HG02885 (cell line): Measurements from ENCODE around the gene JADE1.

Experiments
- ATAC-seq: cut with Tn5 transposase; IDR thresholded peaks from one replicate; pipeline ENCODE4 v1.9.1; 2021; ENCODE audit warnings: mild to moderate bottlenecking; ENCODE audit not compliant: unreplicated experiment, poor library complexity

JADE1 gene

DNA sequence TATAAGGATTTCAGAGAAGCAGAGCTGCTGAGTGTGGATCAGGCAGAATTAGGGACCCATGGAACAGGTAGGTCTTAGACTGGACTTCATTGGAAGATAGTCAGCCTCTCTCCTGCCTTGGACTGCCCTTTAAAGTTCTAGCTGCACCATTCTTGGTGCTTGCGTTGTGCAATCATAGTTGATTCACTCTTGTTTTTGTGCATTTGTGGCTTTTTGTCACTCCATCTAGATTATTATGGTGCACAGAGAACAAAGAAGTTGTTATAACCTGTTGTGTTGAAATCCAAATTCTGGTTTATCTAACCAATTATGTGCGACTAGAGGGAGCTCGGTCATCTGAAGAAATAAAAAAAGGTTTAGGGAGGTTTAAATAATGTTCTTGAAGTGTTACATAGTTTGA lies 59.3 kb downstream of the JADE1 start:
- no peak for ATAC-seq

DNA sequence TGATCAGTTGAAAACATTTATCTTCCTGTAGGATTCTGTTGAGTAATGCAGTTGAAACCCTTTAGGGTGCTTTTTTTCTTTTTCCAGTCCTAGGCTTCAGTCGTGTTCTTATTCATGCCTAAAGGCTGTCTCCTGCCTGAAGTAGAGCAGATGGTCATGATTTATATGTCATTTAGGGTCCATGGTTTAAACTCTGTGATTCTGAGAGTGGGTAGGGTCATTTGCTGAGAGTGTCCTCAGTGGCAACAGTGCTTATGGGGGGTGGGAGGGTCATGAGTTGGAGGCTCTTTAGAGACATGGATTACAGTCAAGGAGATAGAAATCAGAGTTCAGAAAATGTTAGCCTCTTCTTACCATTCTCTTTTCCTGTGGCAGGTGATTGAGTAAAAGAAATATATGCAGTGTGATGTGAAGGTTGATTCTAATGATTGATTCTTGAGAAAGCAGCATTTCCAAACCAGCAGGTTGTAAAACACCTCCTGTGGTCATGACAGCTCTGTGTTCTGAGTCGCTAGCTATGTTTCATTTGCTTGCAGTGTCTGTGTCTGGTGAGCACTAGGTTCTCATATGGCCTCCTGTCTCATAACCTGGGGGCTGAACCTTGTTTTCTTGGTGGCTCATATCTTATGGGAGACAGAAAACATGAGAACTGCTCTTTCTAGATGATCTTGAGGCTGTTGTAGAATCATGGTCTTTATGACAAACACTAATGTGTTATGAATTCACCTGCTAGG lies 60.4 kb downstream of the JADE1 start:
- ATAC-seq = no peak

DNA sequence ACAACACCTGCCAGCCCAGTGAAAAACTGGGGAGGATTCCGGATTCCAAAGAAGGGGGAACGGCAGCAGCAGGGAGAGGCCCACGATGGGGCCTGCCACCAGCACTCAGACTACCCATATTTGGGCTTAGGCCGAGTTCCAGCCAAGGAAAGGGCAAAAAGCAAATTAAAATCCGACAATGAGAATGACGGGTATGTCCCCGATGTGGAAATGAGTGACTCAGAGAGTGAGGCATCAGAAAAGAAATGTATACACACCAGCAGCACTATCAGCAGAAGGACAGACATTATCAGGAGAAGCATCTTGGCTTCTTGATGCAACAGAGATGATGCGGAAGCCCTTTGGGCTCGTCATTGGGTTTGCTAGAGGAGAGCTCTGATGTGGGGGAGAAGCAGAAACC lies 62.4 kb downstream of the JADE1 start:
- ATAC-seq = no peak

DNA sequence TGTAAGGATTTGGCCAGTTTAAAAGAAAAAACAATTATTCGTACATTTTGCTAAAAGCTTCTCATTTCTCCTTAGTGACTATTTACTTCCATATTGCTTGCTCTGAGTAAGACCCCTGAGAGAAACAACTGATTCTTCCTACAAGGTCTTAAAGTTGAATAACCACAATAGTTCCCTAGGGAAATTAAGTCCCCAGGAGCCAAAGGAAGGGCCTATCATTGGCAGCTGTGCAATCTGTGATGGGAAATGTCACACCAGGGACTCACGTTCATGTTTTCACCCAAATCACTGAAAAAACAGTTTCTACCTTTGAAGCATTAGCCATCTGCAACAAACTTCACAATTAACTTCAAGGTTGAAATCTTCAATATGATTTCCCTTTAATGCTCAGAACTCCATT lies 66.7 kb downstream of the JADE1 start:
- ATAC-seq = no peak

DNA sequence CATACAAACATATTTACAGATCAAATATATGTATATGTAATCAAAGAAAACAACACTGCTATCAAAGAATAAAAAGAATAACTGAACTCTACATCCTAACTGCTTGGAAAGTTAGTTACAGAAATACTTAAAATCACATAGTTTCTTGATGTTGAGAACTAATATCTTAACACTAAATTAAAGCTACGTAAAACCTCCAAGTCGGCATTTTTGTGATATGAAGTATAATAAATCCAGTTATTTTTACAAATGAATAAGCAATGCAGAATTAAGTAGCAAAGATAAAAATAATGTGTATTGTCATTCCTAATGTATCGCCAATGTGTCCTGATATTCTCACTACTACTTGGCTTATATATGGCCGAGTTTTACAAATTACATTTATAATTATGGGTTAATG lies 68.4 kb downstream of the JADE1 start:
- no peak for ATAC-seq

DNA sequence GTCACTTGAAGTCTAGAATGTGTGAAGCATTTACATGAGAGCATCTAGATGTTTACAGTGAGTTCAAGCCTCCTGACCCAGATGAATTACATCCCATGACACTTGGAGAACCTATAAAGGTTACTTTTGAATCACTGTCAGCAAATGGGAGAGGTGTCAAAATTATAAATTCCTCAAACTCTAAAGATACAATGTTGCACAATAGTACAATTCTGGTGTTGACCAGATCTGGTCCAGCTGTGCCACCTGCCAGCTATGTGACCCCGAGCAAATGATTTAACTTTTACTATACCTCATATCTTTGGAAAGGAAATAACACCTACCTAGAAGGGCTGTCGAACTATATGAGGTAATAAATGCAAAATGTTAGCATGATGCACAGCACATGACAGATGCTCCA lies 69.8 kb downstream of the JADE1 start:
- ATAC-seq = no peak

DNA sequence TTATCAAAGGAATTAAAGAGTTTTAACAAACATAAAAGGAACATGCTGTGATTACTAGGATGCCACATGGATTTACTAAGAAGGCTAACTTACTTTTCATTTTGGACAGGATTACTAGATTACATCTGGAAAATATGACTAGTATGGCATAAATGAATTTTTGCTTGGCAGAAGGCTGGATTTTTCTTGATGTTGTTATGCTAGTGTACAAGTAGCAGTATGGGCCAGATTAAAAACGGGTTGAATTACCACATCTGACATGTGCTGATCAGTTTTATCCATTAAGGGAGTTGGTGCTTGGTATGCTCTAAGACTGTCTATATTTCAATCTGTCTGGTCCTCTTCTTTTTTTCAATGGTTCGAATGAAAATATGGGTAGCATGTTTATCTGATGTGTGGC lies 70.5 kb downstream of the JADE1 start:
- ATAC-seq = no peak

DNA sequence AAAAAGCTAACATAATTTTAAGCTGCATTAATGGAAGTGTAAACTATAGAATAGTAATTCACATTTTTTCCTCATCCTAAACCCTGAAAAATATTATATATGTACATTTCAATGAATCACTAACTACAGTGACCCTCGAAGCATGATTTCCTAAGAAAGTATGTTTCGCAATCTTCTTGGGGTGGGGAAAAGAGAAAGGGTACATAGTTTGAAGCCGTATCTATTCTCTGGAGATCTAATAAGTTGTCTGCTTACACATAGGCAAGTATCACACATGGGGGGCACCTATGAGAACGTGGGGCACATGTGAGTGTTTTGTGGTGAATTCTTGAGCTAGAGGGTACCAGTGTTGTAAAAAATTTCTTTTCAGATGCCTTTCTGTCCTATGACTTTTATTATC lies 71.2 kb downstream of the JADE1 start:
- no peak for ATAC-seq

DNA sequence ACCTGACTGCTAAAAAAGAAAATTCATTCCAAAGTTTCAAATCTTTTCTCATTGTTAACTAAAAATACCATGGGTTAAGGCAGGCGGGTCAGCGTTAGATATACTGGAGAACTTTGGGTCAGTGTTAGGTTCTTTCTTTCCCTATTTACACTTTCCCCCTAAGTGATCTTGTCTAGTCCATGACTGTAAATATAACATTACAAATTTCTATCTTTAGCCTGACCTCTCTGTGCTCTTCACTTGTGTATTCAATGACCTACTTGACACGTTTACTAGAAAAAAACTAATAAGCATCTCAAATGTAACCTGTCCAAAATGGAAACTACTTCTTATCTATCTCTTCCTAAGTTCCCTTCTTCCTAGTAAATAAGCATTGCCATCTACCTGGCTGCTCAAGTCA lies 95.3 kb downstream of the JADE1 start:
- ATAC-seq = no peak

DNA sequence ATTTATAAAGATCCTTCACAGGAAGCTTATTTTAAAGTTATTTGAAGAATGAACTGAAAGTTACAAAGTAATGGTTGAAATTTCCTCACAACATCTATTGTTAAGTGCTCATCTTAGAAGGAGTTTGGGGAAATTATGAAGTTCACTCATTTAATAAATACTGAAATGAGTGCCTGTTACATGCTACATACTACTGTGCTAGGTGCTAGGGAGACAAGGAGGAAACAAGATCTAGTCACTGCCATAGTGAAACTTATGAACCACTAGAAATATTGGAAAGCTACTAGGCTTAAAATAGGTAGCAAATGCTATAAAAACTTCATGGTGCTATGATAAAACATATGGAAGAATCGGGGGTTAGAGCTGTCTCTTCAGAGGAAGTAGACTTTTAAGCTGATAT lies 97.1 kb downstream of the JADE1 start:
- no peak for ATAC-seq

DNA sequence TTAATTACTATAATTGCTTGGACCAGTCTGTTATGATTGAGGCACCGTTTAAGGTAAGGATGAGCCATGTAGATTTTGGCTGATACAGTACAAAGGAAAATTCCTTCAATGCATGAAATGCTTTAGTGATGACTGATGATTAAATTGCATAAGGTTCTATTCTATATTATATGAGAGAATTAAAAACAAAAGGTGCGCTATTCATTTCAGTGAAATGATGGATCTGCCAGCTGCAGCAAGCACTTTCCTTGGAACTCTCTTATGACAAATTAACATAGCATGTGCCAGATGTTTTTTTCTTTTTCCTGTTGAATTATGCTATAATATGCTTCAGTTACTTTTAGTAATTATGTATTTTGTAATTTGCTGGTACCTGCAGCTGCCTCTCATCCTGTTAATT lies 98.5 kb downstream of the JADE1 start:
- ATAC-seq = no peak

DNA sequence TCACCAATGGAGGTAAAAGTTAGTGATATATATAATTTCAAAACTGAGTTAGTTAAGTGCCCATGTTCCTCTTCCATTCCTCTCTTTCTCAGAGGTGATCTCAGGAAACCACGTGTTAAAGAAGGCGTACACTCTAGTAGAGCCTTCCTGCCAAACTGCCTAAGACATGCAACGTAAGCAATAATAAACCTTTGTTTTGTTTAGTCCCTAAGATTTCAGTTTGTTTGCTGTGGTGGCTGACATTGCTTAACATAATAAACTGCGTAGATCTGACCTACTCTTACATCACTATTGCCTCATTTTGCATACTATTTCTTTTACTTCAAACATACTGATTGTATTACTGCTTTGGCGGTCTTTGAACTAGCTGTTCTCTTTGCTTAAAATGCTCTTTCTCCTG lies 99.2 kb downstream of the JADE1 start:
- no peak for ATAC-seq

DNA sequence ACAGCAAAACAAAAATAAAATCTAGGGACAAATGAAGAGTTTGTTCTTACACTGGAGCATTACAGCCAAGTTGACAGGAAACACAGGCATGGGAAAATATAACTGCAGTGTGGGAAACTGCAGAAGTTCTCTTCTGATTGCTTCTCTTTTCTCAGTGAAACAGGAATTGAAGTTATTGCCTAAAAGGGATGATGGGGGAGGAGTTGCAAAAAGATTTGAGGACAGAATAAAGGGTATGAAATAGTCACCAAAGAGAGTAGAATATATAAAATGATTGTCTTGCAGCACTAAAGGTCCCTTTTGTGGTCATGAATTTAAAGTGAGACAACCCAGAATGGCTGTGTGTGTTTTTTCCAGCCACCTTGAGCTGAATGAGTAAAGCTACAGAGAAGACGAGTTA lies 103.7 kb downstream of the JADE1 start:
- ATAC-seq = no peak

DNA sequence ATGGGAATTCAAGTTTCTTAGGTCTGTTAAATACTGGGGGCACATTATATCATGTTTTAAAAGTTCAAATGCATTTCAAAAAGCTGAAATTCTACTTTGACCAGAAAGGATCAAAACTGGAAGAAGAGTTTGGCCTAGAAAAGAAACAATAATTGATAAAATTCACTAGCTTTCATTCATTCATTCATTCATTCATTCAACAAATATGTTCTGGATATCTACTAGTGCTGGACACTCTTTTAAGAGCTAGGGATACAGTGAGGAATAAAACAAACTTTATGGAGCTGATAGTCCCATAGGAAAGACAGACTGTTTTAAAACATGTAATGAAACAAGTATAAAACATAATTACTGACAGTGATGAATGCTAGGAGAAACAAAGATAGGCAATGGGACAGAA lies 106.0 kb downstream of the JADE1 start:
- ATAC-seq = no peak

DNA sequence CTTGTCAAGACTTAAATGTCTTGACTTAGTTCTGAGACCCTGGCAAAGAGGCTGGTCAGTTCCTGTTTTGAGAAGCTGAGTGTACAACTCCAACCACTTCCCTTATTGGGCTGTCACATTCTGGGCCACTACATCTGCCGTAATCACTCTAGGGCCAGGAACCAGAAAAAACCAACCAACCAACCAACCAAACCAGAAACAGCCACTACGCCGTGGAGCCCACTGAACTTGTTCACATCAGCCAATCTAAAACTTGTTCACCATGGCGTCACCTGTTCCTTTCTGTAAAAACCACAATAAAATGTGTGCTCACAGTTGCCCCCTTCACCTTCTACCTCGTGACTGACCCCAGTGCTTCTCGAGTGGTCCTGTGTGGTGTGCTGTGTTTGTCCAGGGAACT lies 107.3 kb downstream of the JADE1 start:
- peak; percentile 77 for ATAC-seq

DNA sequence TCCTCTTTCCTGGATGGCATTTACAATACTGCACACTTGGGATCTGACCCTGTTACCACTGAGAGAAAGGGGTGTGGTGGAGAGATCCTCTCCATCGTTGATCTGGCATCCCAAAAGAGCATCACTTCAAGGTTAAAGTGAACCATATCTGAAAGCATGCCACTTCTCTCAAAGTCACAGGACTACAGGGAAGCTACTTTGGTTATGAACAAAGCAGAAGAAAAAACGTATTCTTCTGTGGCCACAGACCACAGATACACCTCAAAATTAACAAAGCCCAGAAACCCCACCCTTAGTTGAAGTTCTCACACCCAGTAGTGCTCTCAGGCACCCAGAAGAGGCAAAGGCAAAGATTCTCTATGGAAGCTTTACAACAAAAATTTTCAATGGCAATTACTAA lies 108.3 kb downstream of the JADE1 start:
- peak; percentile 80 for ATAC-seq

DNA sequence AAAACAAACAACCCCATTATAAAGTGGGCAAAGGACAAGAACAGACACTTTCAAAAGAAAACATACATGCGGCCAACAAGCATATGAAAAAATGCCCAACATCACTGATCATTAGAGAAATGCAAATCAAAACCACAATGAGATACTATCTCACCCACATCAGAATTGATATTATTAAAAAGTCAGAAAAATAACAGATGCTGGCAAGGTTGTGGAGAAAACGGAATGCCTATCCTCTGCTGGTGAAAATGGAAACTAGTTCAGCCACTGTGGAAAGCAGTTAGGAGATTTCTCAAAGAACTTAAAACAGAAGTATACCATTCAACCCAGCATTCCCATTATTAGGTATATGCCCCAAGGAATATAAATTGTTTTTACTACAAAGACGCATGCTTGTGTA lies 112.5 kb downstream of the JADE1 start:
- no peak for ATAC-seq
